ENCODE data around the gene SLC6A1.
"Not testable (repeated sequence)": the region's sequence is repeated elsewhere in the genome, so short reads cannot be mapped to it uniquely, and the experiment has no call there.

The SLC6A1 gene

DNA sequence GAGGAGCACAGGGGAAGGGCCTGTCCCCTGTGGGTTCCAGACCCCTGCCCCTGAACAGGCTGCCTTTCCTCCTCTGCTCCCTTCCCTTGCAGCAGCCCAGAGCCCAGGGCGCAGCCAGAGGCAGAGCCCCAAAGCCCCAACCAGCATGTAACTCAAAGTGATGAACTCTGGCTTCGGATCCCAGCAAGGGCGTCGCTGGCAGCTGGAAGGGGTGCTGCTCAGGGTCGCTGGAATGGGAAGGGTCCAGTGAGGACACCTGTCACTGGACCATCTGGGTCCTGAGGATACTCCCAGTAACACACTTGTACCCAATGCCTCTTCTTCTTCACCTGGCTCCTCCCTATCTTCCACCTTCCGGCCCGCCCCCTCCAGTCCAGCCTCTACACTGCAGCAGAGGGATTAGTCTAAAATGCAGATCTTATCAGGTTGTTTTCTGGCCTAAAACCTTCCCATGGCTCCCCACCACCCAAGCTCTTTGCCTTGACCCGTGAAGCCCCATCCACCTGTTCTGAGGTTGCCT is 64.0 kb downstream of the SLC6A1 start:
- Histone ChIP-seq H3K4me3 (no peak overlapping the region), H3K4me1 (peaks cover 0 to 10% (median 7%) of the 10 kb centered on the region in 4 donors), H3K9me3 (no peaks in the 10 kb centered on the region), H3K36me3 (no peaks in the 10 kb centered on the region), H3K27ac (no peak overlapping the region), H3K27me3 (peaks cover 0 to 42% of the 10 kb centered on the region in 2 donors)
- TF ChIP-seq, protein P1, sequence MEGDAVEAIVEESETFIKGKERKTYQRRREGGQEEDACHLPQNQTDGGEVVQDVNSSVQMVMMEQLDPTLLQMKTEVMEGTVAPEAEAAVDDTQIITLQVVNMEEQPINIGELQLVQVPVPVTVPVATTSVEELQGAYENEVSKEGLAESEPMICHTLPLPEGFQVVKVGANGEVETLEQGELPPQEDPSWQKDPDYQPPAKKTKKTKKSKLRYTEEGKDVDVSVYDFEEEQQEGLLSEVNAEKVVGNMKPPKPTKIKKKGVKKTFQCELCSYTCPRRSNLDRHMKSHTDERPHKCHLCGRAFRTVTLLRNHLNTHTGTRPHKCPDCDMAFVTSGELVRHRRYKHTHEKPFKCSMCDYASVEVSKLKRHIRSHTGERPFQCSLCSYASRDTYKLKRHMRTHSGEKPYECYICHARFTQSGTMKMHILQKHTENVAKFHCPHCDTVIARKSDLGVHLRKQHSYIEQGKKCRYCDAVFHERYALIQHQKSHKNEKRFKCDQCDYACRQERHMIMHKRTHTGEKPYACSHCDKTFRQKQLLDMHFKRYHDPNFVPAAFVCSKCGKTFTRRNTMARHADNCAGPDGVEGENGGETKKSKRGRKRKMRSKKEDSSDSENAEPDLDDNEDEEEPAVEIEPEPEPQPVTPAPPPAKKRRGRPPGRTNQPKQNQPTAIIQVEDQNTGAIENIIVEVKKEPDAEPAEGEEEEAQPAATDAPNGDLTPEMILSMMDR (IDR thresholded peaks at IDR 0.05): no peak
- intact Hi-C loops (cut with DNase I; ENCODE audit: low total_unique reads): loop anchor here (10.0 kb wide), 1 partner anchor 302 kb away; no protein-coding TSS in a partner anchor
- DNase-seq: no peak

DNA sequence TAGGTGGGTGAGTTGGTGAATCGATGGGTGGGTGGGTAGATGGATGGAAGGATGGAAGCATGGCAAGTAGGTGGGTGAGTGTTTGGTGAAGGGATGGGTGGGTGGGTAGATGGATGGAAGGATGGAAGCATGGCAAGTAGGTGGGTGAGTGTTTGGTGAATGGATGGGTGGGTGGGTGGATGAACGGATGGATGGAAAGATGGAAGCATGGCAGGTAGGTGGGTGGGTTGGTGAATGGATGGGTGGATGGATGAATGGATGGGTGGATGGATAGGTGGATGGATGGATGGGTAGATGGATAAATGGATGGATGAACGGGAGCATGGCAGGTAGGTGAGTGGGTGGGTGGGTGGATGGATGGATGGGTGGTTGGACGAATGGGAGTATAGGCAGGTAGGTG is 65.1 kb downstream of the SLC6A1 start:
- Histone ChIP-seq H3K27ac (no peak overlapping the region), H3K9me3 (no peaks in the 10 kb centered on the region), H3K27me3 (peaks cover 0 to 36% of the 10 kb centered on the region in 2 donors), H3K4me1 (peaks cover 0 to 10% (median 7%) of the 10 kb centered on the region in 4 donors), H3K4me3 (no peak overlapping the region), H3K36me3 (no peaks in the 10 kb centered on the region)
- DNase-seq: no peak
- intact Hi-C loops (cut with DNase I; ENCODE audit: low total_unique reads): loop anchor here (2.0 to 10.0 kb wide), 2 partner anchors 111 to 303 kb away; no protein-coding TSS in a partner anchor
- TF ChIP-seq, protein P1 (IDR thresholded peaks at IDR 0.05): no peak

DNA sequence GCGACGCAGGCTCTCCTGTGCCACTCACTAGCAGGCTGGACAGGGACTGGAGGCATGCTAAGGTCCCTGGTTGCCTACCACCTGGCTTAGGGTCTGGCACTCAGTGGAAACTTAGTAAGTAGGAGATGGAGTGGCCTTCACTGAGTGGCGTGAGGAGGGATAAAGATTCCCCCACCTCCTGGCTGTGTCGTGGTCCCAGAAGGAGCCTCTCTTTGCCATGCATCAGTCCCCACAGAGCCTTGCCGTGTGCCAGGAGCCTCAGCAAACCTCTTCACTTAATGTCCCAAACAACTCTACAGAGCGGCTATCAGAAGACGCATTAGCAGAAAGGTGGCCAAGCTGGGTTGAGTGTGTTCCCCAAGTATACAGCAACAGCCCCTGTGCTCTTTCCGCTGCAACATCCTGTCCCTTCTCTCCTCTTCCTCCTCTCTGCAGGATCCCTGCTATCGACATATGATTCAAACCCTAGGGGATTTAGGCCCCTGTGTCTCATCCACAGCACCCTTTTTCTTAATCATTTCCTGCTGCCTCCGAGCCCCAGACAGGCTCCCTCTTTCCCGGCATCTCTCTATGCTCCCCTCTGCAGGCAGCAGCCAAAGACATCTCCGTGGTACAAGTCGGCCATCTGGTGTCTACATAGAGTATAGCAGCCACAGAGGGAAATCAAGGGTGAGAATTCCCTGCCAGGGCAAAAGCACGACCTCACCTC is 66.7 kb downstream of the SLC6A1 start:
- no peak overlapping the region for H3K4me3 ChIP-seq
- peaks cover 0 to 10% (median 7%) of the 10 kb centered on the region in 4 donors for H3K4me1 ChIP-seq
- TF ChIP-seq, protein P1 (IDR thresholded peaks at IDR 0.05): peak; percentile 69 to 78
- intact Hi-C loops (cut with DNase I; ENCODE audit: low total_unique reads): loop anchor here (2.0 to 10.0 kb wide), 2 partner anchors 112 to 304 kb away; no protein-coding TSS in a partner anchor
- H3K27ac ChIP-seq: no peak overlapping the region
- H3K27me3 ChIP-seq: peaks cover 0 to 34% of the 10 kb centered on the region in 2 donors
- H3K36me3 ChIP-seq: no peaks in the 10 kb centered on the region
- peak; percentile 53 to 72 for DNase-seq
- no peaks in the 10 kb centered on the region for H3K9me3 ChIP-seq

DNA sequence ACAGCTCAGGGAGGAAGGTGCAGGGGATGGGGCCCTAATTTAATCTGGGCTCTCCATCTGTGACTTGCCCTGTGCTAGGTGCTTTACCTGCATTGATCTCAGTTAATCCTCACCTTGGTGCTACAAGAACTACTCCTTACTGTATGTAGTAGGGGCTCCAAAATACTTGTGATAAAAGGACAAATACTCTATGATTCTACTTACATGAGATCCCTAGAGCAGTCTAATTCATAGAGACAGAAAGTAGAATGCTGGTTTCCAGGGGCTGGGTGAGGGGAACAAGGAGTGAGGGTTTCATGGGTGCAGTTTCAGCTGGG is 67.2 kb downstream of the SLC6A1 start:
- DNase-seq: no peak
- Histone ChIP-seq H3K36me3 (no peaks in the 10 kb centered on the region), H3K27ac (no peak overlapping the region), H3K4me3 (no peak overlapping the region), H3K27me3 (peaks cover 0 to 33% of the 10 kb centered on the region in 2 donors), H3K9me3 (no peaks in the 10 kb centered on the region), H3K4me1 (peaks cover 0 to 10% (median 7%) of the 10 kb centered on the region in 4 donors)
- intact Hi-C loops (cut with DNase I; ENCODE audit: low total_unique reads): loop anchor here (2.0 to 10.0 kb wide), 4 partner anchors 113 to 305 kb away; no protein-coding TSS in a partner anchor
- TF ChIP-seq, protein P1 (IDR thresholded peaks at IDR 0.05): no peak

DNA sequence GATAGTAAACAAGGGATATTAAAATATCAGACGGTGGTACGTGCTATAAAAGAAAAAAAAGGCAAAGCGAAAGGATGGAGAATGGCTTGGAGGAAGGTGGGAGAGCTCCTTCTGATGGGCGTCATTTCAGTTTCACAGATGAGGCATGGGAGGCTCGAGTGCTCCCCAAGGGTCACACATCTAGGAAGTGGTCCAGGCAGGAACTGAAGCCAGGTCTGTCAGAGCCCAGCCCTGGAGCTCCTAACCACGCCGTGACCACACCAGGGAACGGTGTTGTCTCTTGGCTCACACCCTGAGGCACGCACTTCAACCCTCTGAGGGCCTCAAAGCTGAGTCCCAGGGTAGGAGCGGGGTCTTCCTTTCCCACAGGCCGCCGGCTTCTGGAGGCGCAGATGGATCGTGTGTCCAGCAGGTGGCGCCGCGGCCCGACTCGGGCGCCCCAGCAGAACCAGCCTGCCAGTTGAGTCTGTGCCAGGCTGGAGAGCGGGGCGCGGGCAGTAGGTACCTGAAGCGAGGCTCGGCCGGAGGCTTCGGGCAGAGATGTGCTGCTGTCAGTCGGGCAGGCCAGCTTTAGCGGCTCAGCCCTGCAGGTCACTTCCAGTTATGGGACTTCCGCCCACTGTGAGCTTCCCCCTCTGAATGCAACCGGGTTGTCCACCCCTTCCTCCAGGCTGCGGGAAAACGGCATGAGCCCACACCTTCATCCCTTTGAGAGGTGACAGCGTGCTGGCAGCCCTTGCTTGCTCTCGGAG is 68.1 kb downstream of the SLC6A1 start:
- DNase-seq: peak; percentile 38 to 80
- intact Hi-C loops (cut with DNase I; ENCODE audit: low total_unique reads): loop anchor here (5.0 kb wide), 2 partner anchors 162 to 277 kb away; no protein-coding TSS in a partner anchor
- Histone ChIP-seq H3K36me3 (no peaks in the 10 kb centered on the region), H3K4me1 (peaks cover 0 to 10% (median 7%) of the 10 kb centered on the region in 4 donors), H3K4me3 (peak overlapping the region; percentile 25 to 42), H3K27me3 (peaks cover 0 to 29% of the 10 kb centered on the region in 2 donors), H3K9me3 (no peaks in the 10 kb centered on the region), H3K27ac (no peak overlapping the region)
- TF ChIP-seq, protein P1 (IDR thresholded peaks at IDR 0.05): peak; percentile 89 to 90

DNA sequence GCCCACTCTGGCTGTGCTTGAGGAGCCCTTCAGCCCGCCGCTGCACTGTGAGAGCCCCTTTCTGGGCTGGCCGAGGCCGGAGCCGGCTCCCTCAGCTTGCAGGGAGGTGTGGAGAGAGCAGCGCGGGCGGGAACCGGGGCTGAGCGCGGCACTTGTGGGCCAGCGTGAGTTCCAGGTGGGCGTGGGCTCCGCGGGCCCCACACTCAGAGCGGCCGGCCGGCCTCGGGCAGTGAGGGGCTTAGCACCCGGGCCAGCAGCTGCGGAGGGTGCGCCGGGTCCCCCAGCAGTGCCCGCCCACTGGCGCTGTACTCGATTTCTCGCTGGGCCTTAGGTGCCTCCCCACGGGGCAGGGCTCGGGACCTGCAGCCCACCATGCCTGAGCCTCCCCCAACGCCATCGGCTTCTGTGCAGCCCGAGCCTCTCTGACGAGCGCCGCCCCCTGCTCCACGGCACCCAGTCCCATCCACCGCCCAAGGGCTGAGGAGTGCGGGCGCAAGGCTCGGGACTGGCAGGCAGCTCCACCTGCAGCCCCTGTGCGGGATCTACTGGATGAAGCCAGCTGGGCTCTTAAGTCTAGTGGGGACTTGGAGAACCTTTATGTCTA is 68.8 kb downstream of the SLC6A1 start:
- H3K36me3 ChIP-seq, H3K9me3 ChIP-seq, H3K27ac ChIP-seq, H3K4me1 ChIP-seq, DNase-seq: not testable (repeated sequence)
- intact Hi-C loops (cut with DNase I; ENCODE audit: low total_unique reads): loop anchor here (5.0 kb wide), 2 partner anchors 161 to 276 kb away; no protein-coding TSS in a partner anchor
- H3K4me3 ChIP-seq: peak overlapping the region; percentile 25 to 42
- peaks cover 0 to 27% of the 10 kb centered on the region in 2 donors for H3K27me3 ChIP-seq

Measured in tibial artery (tissue), 4 donors.